Measurements from ENCODE around the gene MYO1E.

Gene MYO1E

GRCh38 chr15:59180945-59181600 is 191.6 kb downstream of the MYO1E start:
- no peak for TF ChIP-seq POLR2A (IDR thresholded peaks at IDR 0.05; ENCODE audit: low read depth, low read length)
- DNase-seq (ENCODE audit: insufficient read length, low spot score) (no peak), FAIRE-seq (no peak)

DNA sequence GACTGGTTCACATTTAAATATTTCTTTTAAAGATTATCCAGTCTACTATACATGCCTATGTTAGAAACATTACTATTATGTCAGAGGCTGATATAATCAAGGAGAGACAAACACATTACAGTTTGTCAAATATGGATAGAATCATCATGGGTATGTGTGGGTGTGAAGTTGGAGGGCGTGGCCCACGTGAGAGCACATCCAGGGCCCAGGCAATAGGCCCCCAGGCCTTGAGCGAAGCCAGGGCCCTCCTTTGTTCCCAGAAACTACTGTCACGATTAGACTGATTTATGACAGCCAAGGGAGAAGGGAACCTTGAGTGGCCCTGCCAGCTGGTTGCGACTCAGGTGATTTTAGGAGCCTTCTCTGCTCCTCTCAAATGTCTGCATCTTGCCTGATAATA is 193.0 kb downstream of the MYO1E start:
- DNase-seq (ENCODE audit: insufficient read length, low spot score) = no peak
- TF ChIP-seq POLR2A (IDR thresholded peaks at IDR 0.05; ENCODE audit: low read depth, low read length) = no peak
- no peak for FAIRE-seq

DNA sequence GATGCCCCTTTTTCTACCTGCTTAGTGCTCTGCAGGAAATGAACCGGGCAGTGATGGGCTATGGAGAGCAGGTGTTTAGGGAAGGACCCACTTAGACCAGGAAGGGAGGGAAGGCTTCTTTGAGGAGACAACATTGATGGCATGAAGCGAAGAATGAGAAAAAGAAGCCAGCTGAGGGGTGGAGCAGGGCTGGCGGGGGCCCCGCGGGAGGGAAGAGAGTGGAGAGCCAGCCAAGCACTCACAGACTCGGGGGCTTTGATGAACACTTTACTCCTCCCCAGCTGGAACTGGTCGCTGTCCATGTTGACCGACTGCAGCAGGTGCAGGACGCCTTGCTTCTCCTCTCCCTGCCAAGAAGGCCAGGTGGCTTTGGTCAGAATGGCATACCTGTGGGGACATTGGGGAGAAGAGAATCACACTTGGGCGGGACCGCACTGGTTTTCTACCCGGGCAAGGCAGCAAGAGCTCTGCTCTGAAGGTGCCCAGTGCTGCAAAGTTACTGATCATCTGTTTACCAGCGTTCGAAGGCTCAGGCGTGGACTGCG is 194.4 kb downstream of the MYO1E start:
- TF ChIP-seq POLR2A (IDR thresholded peaks at IDR 0.05; ENCODE audit: low read depth, low read length) = no peak
- FAIRE-seq (no peak), DNase-seq (ENCODE audit: insufficient read length, low spot score) (no peak)

DNA sequence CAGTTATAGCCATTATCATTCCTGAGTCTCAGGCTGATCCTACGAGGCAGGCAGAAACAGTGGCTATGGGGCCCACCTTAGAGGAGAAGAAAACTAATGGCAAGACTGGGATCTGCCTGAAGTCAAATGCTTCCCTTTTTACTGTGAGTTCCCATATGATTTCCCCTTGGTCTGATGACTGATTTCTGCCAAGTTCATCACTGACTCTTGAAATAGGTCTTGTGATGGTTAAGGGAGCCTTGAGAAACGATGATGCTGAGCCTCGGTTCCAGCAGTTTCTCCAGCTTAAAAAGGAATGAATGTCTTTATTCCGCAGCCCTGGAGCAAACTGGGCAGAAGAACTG is 195.4 kb downstream of the MYO1E start:
- no peak for DNase-seq (ENCODE audit: insufficient read length, low spot score)
- no peak for FAIRE-seq
- TF ChIP-seq POLR2A (IDR thresholded peaks at IDR 0.05; ENCODE audit: low read depth, low read length) = no peak

DNA sequence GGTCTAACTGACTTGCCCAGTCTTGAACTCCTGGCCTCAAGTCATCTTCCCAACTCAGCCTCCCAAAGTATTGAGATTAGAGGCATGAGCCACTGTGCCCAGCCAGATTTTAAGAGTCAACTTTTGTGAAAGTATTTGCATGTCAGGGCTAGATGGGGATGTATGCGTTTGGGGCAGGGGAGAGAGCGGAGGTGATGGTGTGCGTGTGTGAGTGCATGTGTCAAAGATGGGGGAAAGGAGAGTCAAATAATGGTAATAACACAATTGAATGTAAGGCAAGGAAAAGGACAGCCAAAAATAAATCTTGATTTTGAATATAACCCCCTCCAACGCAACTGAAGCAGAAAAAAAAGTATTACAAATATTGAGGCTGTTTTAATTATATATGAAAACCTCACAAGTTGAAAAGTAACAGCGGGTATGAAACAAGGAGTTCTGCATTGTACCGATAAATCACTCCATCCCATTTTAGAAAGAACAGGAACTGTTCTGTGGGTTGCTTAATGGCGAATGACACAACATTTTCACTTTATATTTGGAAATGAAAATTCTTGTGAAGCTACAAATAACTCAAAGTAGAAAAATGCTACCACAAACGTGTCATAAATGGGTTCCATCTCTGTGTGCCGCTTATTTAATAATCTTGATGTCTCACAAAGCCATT is 195.9 kb downstream of the MYO1E start:
- no peak for TF ChIP-seq POLR2A (IDR thresholded peaks at IDR 0.05; ENCODE audit: low read depth, low read length)
- DNase-seq (ENCODE audit: insufficient read length, low spot score) (no peak), FAIRE-seq (no peak)

GRCh38 chr15:59174835-59175831 is 197.5 kb downstream of the MYO1E start:
- DNase-seq (ENCODE audit: insufficient read length, low spot score) (no peak), FAIRE-seq (no peak)
- no peak for TF ChIP-seq POLR2A (IDR thresholded peaks at IDR 0.05; ENCODE audit: low read depth, low read length)

DNA sequence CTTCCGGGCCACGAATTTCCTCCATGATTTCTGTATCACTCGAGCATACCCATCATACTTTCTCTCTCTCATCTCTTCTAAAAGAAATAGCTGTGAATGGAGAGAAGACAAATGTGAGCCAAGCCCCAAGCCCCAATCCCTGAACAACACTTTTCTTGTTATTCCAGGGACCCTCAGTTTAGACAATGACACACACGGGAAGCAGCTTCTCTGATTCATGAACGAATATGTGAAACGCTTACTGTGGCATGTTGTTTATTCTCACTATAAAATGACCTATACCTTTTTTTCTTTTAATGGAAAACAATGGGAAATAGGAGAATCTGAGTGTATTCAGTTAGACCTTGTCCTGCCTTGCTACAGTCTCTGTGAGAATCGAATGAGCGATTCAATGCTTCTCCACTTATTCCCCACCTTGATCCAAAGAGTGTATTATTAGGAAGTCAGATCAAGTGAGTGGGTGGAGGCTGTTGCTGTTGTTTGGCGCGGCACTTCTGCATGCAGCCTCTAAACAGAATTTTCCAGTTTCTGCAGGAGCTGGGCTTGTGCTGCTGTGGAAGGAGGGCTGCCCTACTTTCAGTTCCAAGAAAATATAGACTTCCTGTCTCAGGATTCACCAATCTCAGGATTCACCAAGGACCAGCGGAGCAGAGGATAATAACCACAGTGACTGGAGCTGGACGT is 198.4 kb downstream of the MYO1E start:
- no peak for DNase-seq (ENCODE audit: insufficient read length, low spot score)
- TF ChIP-seq POLR2A (IDR thresholded peaks at IDR 0.05; ENCODE audit: low read depth, low read length) = no peak
- FAIRE-seq = no peak

DNA sequence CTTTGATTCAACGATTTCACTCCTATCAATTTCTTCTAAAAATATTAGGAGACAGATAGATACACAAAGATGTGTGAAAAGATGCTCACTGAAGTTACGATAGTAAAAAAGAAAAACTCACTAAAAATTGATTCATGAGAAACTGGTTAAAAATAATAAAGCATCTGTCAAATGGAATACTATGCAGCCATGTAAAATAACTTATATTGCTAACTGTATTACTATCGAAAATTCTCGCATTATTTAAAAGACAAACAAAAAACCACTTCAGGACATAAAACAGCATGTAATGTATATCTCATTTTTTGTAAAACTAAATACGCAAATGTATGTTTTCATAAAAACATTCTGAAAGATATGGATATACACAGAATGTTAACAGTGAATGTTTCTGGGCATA is 199.5 kb downstream of the MYO1E start:
- no peak for TF ChIP-seq POLR2A (IDR thresholded peaks at IDR 0.05; ENCODE audit: low read depth, low read length)
- no peak for DNase-seq (ENCODE audit: insufficient read length, low spot score)
- FAIRE-seq = no peak

DNA sequence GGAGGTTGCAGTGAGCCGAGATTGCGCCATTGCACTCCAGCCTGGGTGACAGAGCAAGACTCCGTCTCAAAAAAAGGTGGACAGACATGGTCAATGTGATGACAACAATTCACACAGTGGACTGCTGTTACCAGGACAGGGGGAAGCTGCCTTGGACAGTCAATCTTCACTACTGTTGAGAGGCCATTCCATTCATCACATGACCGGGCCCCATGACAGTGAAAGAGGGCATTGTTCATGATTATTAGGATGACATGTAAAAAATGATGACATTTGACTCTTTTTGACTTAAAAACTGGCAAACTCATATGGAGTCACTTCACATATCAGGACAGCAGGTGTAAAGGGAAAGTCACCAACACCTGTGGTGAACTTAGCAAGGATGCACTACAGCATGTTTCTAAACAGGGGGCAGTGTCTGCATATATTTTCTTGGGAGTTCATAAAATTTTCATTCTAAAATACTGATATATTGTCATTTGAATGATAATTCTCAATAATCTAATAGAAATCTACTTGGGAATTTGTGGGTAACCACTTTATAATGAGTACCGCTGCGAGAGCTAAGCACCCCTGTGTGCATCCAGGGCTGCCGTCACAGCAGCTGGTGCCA is 200.3 kb downstream of the MYO1E start:
- no peak for TF ChIP-seq POLR2A (IDR thresholded peaks at IDR 0.05; ENCODE audit: low read depth, low read length)
- FAIRE-seq (no peak), DNase-seq (ENCODE audit: insufficient read length, low spot score) (no peak)

DNA sequence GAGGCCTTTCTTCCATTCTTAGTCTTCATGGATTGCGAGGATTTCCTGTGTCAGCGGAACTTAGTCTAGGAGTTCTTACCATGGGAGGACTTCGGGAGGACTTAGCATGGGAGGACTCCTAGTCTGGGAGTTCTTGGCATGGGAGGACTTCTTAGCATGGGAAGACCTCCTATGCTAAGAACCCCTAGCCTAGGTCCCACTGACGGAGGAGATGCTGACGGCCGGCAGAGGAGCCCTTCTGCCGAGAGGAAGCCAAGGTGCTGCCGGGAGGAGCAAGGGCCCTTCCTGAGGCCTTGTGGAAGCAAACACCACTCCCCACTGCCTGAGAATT is 201.6 kb downstream of the MYO1E start:
- FAIRE-seq (no peak), DNase-seq (ENCODE audit: insufficient read length, low spot score) (no peak)
- no peak for TF ChIP-seq POLR2A (IDR thresholded peaks at IDR 0.05; ENCODE audit: low read depth, low read length)

DNA sequence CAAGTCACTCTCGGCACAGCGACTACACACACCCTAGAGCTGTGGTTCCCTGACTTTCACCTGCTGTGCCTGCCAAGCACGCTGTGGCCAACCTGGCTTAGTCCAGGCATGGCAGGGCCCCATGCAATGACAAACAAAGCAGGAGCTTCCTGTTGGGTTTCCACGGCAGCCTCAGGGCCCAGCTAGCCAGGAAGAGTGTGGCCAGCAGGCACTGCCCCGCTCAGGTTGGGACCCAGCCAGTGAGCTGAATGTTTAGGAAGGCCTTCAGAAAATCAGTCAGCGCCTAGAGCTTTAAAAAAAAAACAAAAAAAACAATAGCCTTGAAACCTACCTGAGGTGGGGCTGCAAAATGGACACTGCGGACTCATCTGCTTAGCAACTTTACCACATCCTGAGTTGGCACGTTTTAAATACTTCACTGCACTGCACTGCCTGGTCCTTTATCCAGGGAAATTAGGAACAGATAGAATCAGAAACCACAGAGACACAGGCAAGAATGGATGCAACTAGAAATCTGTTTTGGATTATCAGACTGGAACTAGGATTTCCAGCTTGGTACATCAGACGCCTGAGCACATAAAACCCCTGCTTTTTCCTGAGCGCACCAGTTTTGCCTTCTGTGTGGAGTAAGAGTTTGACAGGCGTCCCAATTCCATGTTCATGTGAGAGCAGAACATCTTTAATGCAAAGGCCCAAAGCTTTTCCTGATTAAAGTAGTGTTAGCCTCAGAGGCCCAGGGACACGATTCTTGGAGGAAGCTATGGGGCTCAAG is 202.2 kb downstream of the MYO1E start:
- FAIRE-seq (no peak), DNase-seq (ENCODE audit: insufficient read length, low spot score) (no peak)
- TF ChIP-seq POLR2A (IDR thresholded peaks at IDR 0.05; ENCODE audit: low read depth, low read length) = no peak

GRCh38 chr15:59169251-59169708 is 203.4 kb downstream of the MYO1E start:
- no peak for DNase-seq (ENCODE audit: insufficient read length, low spot score)
- no peak for FAIRE-seq
- TF ChIP-seq POLR2A (IDR thresholded peaks at IDR 0.05; ENCODE audit: low read depth, low read length) = no peak

DNA sequence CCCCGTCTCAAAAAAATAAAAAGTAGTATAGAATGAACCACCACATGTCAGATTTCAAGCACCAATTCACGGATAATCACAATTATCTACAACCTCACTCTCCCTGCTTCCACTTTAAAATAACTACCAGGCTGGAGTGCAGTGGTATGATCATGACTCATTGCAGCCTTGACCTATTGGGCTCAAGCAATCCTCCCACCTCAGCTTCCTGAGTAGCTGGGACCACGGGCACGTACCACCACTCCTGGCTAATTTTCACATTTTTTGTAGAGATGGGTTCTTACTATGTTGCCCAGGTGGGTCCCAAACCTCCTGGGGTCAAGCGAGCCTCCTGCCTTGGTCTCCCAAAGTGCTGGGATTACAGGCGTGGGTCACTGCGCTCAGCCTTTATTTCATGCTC is 204.1 kb downstream of the MYO1E start:
- TF ChIP-seq POLR2A (IDR thresholded peaks at IDR 0.05; ENCODE audit: low read depth, low read length) = no peak
- no peak for FAIRE-seq
- no peak for DNase-seq (ENCODE audit: insufficient read length, low spot score)
